ENCODE measurements around the gene FAIM2.
"Not testable (repeated sequence)": the region's sequence is repeated elsewhere in the genome, so short reads cannot be mapped to it uniquely, and the experiment has no call there.

FAIM2 gene

DNA sequence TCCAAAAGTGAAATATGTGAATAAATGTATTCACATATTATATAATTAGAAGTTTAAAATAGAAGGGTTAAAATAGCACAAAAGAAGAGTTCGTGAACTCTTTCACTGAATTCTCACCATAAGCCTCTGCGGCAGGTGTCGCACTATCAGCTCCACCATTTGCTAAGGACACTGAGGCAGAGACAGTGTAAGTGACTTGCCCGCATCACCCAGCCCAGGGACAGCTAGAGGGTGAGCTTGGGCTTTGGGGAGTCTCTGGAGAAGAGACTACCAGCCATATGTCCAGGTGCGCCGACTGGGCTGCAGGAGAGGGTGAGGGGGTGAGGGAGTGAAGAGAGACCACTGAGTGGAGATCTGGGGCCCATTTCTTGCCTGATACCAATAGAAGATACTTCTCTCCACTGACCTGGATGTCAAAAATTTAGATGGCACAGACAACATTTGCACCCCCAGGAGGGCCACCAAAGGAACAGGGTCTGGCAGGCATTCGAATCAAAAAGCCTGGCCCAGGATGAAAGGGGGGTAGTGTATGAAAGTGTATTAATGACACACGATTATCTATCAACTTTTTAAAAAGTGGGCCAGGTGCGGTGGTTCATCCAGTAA lies 28.5 kb downstream of the FAIM2 start:
- H3K36me3 Mint-ChIP-seq (ENCODE audit: low read depth) = no peaks in the 10 kb centered on the region
- peaks cover 11% of the 10 kb centered on the region for H3K9me3 Mint-ChIP-seq
- no peak overlapping the region for H3K27ac Mint-ChIP-seq
- DNase-seq = peak; percentile 5
- H3K27me3 Mint-ChIP-seq = no peaks in the 10 kb centered on the region
- no peak overlapping the region for H3K4me3 Mint-ChIP-seq
- no peaks in the 10 kb centered on the region for H3K4me1 Mint-ChIP-seq (ENCODE audit: low read depth)

DNA sequence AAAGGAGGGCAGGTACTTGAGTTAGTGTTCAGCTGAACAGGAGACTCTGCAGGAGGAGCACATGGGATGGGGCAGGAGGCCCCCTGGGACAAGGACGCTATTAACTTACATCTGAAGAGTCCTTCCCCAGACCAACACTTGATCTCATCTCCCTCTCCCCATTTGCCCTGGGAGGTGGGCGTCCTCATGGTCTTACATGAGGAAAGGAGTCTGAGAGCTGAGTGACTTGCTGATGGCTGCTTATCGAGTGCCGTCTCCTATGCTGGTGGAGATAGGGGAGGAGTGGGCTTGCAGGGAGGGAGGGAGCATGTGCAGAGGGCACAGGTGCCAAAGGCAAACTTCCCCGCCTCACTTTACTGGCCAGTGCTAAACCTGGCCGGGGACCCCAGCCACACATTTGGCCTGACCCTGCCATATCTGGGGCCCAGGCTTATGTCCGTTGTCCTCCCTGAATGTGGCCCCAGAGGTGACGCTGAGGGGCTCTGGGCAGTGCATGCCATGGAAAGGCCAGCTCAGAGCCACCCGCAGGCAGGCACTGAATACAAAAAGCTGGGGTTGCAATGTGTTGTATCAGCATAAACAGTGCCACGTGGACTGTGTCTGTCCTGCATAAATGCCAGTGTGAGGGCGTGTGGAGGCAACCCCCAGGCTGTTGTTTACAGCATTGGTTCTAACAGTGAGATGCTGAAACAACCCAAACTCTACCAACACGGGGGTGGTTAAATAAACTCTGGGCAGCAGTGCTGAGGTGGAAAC lies 29.4 kb downstream of the FAIM2 start:
- H3K27ac Mint-ChIP-seq = no peak overlapping the region
- H3K4me1 Mint-ChIP-seq (ENCODE audit: low read depth) = no peaks in the 10 kb centered on the region
- H3K27me3 Mint-ChIP-seq = no peaks in the 10 kb centered on the region
- no peaks in the 10 kb centered on the region for H3K36me3 Mint-ChIP-seq (ENCODE audit: low read depth)
- H3K4me3 Mint-ChIP-seq = no peak overlapping the region
- peaks cover 3% of the 10 kb centered on the region for H3K9me3 Mint-ChIP-seq
- peak; percentile 22 for DNase-seq

DNA sequence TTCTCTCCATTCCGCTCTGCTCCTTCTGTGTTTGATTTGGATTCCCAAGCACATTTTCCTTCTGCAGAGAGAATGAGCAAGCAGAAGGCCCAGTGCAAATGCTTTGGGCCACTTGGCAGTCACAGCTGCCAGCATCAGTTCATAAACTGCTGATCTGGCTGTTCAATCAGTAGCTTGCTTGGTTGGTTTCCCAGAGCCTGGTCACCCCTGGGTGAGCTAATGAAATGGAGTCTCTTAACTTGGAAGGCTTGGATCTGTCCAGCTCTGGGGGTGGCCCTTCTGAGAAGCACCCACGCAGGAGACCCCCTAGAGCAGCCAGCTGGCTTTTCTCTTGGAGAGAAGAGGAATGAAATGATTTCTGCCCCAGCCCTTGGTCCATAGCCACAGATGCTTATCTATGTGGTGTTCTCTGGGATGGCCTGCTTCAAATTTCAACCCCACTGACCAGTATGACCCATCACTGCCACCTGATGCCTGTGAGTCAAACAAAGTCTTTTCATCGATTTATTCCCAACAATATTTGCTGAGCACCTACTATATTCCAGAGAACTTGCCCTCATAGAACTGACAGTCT lies 30.3 kb downstream of the FAIM2 start:
- Mint-ChIP-seq H3K4me1 (ENCODE audit: low read depth) (no peaks in the 10 kb centered on the region), H3K4me3 (no peak overlapping the region), H3K9me3 (peaks cover 2% of the 10 kb centered on the region), H3K36me3 (ENCODE audit: low read depth) (no peaks in the 10 kb centered on the region), H3K27me3 (no peaks in the 10 kb centered on the region), H3K27ac (no peak overlapping the region)
- DNase-seq = peak; percentile 7

DNA sequence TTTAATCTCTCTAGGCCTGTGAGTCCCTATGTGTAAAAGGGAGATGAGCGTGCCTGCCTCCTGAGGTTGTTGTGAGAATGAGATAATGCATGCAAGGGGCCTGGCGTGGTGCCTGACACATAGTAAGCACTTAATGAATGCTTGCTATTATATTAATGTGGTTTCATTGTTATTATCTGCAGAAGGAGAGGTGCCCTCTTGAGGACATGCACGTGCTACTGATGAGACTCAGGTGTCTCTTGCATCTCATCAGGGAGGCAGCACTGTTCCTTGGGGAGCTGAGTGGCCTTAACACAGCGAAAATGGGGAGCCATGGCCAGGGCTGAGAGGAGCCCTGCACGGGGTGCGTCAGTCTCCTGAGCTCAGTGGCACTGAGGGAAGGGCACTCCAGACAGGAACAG lies 30.9 kb downstream of the FAIM2 start:
- H3K4me3 Mint-ChIP-seq = no peak overlapping the region
- no peak for DNase-seq
- H3K36me3 Mint-ChIP-seq (ENCODE audit: low read depth) = no peaks in the 10 kb centered on the region
- no peaks in the 10 kb centered on the region for H3K4me1 Mint-ChIP-seq (ENCODE audit: low read depth)
- H3K9me3 Mint-ChIP-seq = peaks cover 1% of the 10 kb centered on the region
- no peaks in the 10 kb centered on the region for H3K27me3 Mint-ChIP-seq
- H3K27ac Mint-ChIP-seq = no peak overlapping the region

DNA sequence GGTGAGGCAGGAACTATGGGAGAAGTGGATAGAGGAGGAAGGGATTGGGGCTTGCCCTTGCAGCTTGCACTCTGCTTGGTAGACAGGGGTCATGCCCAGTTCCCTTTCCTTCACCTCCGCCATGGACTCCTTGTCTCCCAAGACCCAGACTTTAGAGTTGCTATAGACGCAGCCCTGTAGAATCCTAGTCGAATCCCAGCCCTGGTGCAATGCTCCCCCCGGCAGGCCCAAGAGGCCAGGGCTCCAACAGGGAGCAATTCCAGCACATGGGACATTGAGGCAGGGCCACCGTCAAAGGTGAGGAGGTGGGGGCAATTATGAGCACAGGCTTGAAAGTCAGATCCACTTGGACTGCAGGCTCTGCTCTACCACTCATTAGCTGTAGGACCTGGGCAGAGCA lies 31.3 kb downstream of the FAIM2 start:
- Mint-ChIP-seq H3K27ac (no peak overlapping the region), H3K27me3 (no peaks in the 10 kb centered on the region), H3K4me1 (ENCODE audit: low read depth) (no peaks in the 10 kb centered on the region), H3K9me3 (no peaks in the 10 kb centered on the region), H3K36me3 (ENCODE audit: low read depth) (no peaks in the 10 kb centered on the region), H3K4me3 (no peak overlapping the region)
- peak; percentile 13 for DNase-seq

DNA sequence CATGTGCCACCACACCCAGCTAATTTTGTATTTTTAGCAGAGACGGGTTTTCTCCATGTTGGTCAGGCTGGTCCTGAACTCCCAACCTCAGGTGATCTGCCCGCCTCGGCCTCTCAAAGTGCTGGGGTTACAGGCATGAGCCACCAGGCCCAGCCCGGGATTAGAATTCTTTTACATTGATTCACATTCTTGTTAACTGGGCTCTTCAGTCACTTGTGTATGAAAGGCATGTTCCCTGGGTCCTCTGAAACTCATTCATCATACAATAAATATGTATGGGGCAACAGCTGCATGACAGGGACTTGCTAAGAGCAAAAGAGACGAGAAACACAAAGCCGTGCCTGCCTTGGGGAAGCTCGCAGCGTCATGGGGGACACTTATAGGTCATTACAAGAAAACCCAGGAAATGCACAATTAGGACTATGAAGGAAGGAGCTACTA lies 31.9 kb downstream of the FAIM2 start:
- not testable (repeated sequence) for DNase-seq; H3K9me3 Mint-ChIP-seq; H3K36me3 Mint-ChIP-seq (ENCODE audit: low read depth); H3K4me1 Mint-ChIP-seq (ENCODE audit: low read depth); H3K27me3 Mint-ChIP-seq; H3K27ac Mint-ChIP-seq; H3K4me3 Mint-ChIP-seq

DNA sequence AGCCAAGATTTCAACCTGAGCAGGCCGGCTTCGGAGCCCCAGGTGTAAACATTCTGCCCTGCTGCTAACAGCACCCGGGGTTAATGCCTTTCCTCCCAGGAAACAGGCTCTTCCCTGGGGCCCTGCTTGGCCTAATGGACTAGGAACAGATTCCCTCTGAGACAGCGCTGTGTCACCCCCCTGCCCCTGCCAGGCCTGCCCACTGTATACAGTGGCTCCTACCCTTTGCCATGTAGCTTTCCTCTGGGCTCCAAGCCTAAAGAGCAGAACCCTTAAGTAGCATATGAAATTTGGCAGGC lies 32.5 kb downstream of the FAIM2 start:
- Mint-ChIP-seq H3K4me3 (no peak overlapping the region), H3K27ac (no peak overlapping the region)
- no peak for DNase-seq

DNA sequence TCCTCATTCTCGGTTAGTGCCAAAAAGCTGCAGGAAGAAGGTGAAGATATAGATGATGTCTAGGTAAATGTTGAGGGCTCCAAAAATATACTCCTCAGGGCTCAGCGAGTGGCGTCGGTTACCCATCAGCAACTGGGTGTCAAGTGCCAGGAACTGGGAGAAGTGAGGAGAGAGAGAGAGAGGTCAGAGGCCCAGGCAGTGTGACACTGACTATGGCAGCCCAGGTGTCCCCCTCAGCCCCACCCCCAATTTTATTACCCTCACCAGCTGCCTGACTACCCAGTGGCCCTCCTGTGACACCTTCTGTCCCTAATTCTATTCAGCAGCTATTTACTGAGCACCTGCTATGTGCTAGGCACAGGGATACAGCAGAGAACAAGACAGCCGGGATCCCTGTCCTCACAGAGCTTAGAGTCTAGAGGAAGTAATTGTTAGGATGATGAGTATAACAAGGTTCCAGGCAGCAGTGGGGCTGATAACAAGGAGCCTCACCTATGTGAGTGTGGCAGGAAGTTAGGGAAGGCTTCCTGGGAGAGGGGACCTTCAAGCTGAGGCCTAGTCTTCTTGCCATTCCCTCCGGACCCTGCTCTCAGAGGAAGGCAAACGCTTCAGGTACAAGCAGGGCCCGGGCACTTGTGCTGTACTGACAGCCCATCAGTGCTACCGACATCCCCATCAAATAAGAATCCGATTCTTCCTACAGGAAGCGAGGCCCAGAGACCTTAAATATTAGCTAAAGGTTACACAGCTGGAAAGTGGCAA lies 33.0 kb downstream of the FAIM2 start:
- no peak for DNase-seq
- Mint-ChIP-seq H3K9me3 (no peaks in the 10 kb centered on the region), H3K4me1 (ENCODE audit: low read depth) (no peaks in the 10 kb centered on the region), H3K27me3 (no peaks in the 10 kb centered on the region), H3K4me3 (no peak overlapping the region), H3K36me3 (ENCODE audit: low read depth) (no peaks in the 10 kb centered on the region), H3K27ac (no peak overlapping the region)

More for the DNA sequence above, 32.5 kb downstream of the FAIM2 start:
- no peaks in the 10 kb centered on the region for H3K36me3 Mint-ChIP-seq (ENCODE audit: low read depth)
- no peaks in the 10 kb centered on the region for H3K27me3 Mint-ChIP-seq
- no peaks in the 10 kb centered on the region for H3K4me1 Mint-ChIP-seq (ENCODE audit: low read depth)
- no peaks in the 10 kb centered on the region for H3K9me3 Mint-ChIP-seq

DNA sequence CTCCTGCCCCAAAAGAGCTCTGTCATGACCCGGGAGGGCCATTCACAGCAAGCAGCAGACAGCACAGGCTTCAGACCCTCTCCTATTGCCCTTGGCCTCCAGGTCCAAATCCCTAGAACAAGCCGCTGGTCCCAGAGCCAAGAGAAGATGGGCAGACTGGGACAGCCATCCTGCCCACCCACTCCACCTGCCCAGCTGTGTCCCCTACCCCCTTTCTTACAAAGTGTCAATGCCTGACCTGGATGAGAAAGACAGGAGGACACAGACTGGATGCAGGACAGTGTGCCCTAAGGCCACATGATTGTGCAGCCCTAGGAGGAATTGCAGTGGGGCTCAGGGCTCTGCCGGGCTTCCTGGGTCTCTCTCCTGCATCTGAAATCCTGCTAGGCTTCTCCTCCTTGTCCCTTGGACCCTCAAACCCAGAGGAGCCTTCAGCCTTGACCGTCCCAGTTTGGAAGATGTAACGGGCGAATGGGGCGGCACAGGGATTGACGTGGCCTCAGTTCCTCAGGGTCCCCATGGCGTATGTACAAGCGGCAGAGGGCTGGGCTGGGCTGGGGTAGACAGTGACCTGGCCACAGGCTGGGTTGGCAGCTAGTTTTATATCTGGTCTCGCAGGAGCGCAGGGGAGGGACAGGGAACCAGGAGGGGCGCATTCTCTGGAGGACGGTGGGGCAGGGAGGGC lies 33.7 kb downstream of the FAIM2 start:
- no peak overlapping the region for H3K27ac Mint-ChIP-seq
- no peaks in the 10 kb centered on the region for H3K9me3 Mint-ChIP-seq
- H3K4me1 Mint-ChIP-seq (ENCODE audit: low read depth) = no peaks in the 10 kb centered on the region
- no peaks in the 10 kb centered on the region for H3K36me3 Mint-ChIP-seq (ENCODE audit: low read depth)
- H3K27me3 Mint-ChIP-seq = no peaks in the 10 kb centered on the region
- no peak for DNase-seq
- no peak overlapping the region for H3K4me3 Mint-ChIP-seq

DNA sequence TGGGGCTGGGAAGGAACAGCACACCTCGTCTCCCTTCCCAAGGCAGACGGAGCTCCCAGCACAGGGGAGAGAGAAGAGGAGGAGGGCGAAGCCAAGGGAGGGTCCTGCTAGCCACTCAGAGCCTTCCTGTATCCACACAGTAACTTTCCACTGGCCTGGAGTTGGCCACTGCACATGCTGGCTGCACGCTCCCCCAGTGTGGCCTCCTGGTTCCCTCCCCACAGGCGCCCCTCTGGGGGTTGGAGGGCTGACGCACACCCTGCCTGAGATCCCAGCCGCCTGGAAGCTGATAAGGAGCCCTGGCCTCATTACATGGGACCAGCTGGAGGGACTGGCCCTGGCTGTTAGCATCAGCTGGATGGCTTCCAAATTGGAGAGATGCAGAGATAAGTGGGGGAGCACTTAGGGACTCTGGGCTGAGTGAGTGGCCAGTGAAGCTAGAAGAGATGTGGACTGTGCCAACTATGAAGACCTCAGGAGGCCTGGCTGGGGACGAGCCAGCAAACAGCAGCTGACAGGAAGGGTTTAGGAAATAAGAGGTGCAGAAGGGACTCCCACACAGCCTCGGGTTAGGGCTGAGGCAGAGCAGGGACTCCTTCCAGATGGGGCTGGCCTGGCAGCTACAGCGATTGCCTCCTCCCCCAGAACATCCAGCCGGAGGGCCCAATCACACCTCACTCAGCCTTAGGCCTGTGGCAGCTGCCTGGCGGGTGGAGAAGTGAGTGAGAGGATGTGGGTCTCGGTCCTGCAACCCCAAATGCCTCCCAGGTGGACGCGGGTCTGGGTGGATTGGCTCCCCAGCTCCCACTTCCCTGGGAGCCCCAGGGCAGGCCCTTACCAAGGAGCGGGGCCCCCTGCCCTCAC lies 34.5 kb downstream of the FAIM2 start:
- Mint-ChIP-seq H3K27me3 (no peaks in the 10 kb centered on the region), H3K27ac (no peak overlapping the region), H3K36me3 (ENCODE audit: low read depth) (no peaks in the 10 kb centered on the region), H3K9me3 (no peaks in the 10 kb centered on the region), H3K4me3 (no peak overlapping the region), H3K4me1 (ENCODE audit: low read depth) (no peaks in the 10 kb centered on the region)
- no peak for DNase-seq

DNA sequence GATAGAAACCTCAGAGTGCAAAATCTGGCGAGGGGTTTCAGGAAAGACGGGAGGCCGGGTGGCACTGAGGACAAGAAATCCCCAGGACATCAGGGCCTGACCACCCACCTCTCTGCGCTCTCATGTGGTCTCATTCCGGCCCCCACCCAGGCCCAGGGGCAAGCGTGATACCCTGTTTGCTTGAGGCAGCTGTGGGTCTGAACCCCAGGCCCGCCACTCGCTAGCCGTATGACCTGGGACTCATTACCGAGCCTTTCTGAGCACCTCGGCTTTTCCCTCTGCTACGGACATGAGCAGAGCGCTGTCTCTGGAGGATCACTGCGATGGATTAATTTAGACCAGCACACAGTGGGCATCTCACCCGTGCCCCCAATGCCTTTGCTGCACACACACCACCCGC lies 35.3 kb downstream of the FAIM2 start:
- H3K36me3 Mint-ChIP-seq (ENCODE audit: low read depth) = no peaks in the 10 kb centered on the region
- DNase-seq = no peak
- H3K27ac Mint-ChIP-seq = no peak overlapping the region
- no peaks in the 10 kb centered on the region for H3K27me3 Mint-ChIP-seq
- H3K4me3 Mint-ChIP-seq = no peak overlapping the region
- H3K9me3 Mint-ChIP-seq = no peaks in the 10 kb centered on the region
- no peaks in the 10 kb centered on the region for H3K4me1 Mint-ChIP-seq (ENCODE audit: low read depth)

DNA sequence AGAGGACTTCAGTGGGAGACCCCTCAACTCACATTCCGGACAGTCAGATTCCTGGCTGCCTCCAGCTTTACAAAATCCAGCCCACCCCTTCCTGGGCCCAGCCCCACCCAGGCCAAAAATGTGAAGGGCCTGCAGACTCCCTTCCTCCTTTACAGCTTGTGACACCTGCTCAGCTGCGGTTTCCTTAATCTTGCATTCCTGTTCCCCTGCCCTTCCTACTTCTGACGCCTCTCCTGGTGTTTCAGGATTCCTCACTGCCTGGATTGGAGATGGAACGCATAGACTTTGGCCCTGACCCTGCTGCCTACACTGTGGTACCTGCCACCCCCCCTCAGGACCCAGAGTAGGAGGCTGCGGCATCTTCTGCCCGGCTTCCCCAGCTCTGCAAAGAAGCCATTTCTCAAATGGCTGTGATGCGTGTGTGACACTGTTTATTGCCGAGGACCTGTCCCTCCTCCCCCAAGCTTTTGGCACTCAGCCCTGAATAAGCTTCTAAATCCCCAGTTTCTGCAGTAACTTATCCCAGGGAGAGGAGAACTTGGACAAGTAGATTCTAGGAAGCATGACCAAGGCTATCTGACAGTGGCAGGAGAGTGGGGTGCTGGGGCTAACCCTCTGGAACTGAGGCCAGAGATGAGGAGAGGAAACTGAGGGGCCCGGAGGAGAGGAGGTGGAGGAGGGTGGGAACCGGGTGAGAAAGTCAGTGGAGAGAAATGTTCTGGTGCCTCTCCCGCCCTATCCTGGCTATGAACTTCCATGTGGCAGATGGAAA lies 35.9 kb downstream of the FAIM2 start:
- H3K27ac Mint-ChIP-seq = no peak overlapping the region
- no peaks in the 10 kb centered on the region for H3K9me3 Mint-ChIP-seq
- H3K27me3 Mint-ChIP-seq = no peaks in the 10 kb centered on the region
- H3K4me3 Mint-ChIP-seq = no peak overlapping the region
- no peaks in the 10 kb centered on the region for H3K4me1 Mint-ChIP-seq (ENCODE audit: low read depth)
- no peaks in the 10 kb centered on the region for H3K36me3 Mint-ChIP-seq (ENCODE audit: low read depth)
- DNase-seq = no peak

DNA sequence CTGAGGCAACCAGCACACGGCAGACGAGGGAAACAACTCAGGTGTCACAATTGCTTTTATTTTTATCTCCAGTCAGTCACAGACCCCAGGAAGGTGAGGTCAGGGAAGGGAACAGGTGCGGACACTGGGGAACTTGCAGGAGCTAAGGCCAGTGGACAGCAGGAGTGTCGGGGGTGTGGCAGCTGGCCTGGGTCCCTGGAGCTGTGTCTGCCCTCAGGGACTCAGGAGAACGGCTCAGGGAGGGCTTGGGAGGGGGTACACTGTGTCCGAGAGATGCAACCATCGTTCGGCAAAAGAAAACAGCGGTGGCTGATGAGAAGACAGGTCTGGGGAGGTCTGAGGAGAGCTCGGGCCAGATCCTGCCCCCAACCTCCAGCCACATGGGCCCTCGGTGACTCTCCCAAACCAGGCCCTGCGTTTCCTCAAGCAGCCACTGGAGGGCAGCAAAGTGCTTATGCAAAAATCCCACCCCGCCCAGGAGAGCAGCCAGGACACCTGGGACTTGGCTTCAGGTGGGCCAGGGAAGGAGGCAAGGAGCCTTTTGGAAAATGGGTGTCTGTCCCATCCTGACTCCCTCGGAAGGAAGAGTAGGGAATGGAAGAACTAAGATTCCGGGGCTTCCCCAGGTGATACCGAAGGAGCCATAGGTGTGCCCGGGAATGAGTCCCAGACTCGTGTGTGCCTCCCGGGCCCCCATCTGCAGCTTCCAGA lies 36.7 kb downstream of the FAIM2 start:
- H3K4me1 Mint-ChIP-seq (ENCODE audit: low read depth) = no peaks in the 10 kb centered on the region
- no peaks in the 10 kb centered on the region for H3K9me3 Mint-ChIP-seq
- H3K36me3 Mint-ChIP-seq (ENCODE audit: low read depth) = no peaks in the 10 kb centered on the region
- peak; percentile 87 for DNase-seq
- H3K27me3 Mint-ChIP-seq = no peaks in the 10 kb centered on the region
- H3K4me3 Mint-ChIP-seq = no peak overlapping the region
- no peak overlapping the region for H3K27ac Mint-ChIP-seq
